ENCODE data around the gene HHIP.

DNA sequence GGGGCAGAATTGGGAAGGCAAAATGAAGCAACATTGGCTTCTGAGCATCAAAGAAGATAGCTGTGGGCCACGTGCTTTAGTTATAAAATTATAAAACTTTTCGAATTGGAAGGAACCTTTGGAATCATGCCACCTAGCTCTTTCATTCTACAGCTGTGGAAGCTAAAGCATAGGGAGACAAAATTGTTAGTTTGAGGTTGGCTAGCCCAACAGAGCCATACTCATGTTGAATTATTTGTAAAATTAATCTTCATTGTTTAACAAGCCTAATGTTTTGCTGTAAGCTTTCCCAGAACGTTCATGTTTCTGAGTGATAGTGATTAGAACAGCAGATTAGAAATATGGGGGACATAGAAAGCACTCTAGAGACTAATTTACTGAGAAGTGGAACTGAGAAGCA lies 35.9 kb downstream of the HHIP start:
- no peak for TF ChIP-seq GLIS3 (CRISPR knock-in tag; IDR thresholded peaks at IDR 0.05)
- TF ChIP-seq, protein P1, sequence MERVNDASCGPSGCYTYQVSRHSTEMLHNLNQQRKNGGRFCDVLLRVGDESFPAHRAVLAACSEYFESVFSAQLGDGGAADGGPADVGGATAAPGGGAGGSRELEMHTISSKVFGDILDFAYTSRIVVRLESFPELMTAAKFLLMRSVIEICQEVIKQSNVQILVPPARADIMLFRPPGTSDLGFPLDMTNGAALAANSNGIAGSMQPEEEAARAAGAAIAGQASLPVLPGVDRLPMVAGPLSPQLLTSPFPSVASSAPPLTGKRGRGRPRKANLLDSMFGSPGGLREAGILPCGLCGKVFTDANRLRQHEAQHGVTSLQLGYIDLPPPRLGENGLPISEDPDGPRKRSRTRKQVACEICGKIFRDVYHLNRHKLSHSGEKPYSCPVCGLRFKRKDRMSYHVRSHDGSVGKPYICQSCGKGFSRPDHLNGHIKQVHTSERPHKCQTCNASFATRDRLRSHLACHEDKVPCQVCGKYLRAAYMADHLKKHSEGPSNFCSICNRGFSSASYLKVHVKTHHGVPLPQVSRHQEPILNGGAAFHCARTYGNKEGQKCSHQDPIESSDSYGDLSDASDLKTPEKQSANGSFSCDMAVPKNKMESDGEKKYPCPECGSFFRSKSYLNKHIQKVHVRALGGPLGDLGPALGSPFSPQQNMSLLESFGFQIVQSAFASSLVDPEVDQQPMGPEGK (CRISPR knock-in tag; IDR thresholded peaks at IDR 0.05; ENCODE audit: borderline replicate concordance): no peak
- TF ChIP-seq CSDC2 (CRISPR knock-in tag; IDR thresholded peaks at IDR 0.05): no peak
- TF ChIP-seq PPARA (CRISPR knock-in tag; IDR thresholded peaks at IDR 0.05; ENCODE audit: borderline replicate concordance): no peak
- no peak for TF ChIP-seq ARNTL (CRISPR knock-in tag; IDR thresholded peaks at IDR 0.05; ENCODE audit: borderline replicate concordance, low read depth)
- no peak for TF ChIP-seq ZFP30 (CRISPR knock-in tag; IDR thresholded peaks at IDR 0.05)
- TF ChIP-seq TOX (CRISPR knock-in tag; IDR thresholded peaks at IDR 0.05; ENCODE audit: borderline replicate concordance): no peak
- TF ChIP-seq, protein P2, sequence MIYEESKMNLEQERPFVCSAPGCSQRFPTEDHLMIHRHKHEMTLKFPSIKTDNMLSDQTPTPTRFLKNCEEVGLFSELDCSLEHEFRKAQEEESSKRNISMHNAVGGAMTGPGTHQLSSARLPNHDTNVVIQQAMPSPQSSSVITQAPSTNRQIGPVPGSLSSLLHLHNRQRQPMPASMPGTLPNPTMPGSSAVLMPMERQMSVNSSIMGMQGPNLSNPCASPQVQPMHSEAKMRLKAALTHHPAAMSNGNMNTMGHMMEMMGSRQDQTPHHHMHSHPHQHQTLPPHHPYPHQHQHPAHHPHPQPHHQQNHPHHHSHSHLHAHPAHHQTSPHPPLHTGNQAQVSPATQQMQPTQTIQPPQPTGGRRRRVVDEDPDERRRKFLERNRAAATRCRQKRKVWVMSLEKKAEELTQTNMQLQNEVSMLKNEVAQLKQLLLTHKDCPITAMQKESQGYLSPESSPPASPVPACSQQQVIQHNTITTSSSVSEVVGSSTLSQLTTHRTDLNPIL (CRISPR knock-in tag; IDR thresholded peaks at IDR 0.05; ENCODE audit: low read depth): no peak
- TF ChIP-seq RARB (CRISPR knock-in tag; IDR thresholded peaks at IDR 0.05): no peak
- no peak for TF ChIP-seq TCF4 (CRISPR knock-in tag; IDR thresholded peaks at IDR 0.05; ENCODE audit: borderline replicate concordance)
- no peak for TF ChIP-seq ZC3H10 (CRISPR knock-in tag; IDR thresholded peaks at IDR 0.05)
- TF ChIP-seq, protein P3, sequence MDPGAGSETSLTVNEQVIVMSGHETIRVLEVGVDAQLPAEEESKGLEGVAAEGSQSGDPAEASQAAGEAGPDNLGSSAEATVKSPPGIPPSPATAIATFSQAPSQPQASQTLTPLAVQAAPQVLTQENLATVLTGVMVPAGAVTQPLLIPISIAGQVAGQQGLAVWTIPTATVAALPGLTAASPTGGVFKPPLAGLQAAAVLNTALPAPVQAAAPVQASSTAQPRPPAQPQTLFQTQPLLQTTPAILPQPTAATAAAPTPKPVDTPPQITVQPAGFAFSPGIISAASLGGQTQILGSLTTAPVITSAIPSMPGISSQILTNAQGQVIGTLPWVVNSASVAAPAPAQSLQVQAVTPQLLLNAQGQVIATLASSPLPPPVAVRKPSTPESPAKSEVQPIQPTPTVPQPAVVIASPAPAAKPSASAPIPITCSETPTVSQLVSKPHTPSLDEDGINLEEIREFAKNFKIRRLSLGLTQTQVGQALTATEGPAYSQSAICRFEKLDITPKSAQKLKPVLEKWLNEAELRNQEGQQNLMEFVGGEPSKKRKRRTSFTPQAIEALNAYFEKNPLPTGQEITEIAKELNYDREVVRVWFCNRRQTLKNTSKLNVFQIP (CRISPR knock-in tag; IDR thresholded peaks at IDR 0.05; ENCODE audit: borderline replicate concordance, low read depth): no peak
